Colonic mucosa (tissue), 4 donors: ENCODE measurements around the gene SORT1. TPM values are rescaled to one million over a fixed set of nuclear protein-coding genes. Genes with fewer than 3 reads are reported as not detected.

Experiments used
- DNase-seq: peaks from one replicate; pipeline ENCODE4 v3.0.0-alpha.2; 2020
- H3K27ac ChIP-seq: fragments of 200-600 bp; one replicate; pipeline ENCODE4 v1.8.0; 2021
- H3K27me3 ChIP-seq: fragments of 200-600 bp; one replicate; pipeline ENCODE4 v1.8.0; 2021
- H3K36me3 ChIP-seq: fragments of 200-600 bp; one replicate; pipeline ENCODE4 v1.8.0; 2021
- H3K4me1 ChIP-seq: fragments of 200-600 bp; one replicate; pipeline ENCODE4 v1.8.0; 2021; ENCODE audit warnings: mild to moderate bottlenecking
- H3K4me3 ChIP-seq: fragments of 200-600 bp; one replicate; pipeline ENCODE4 v1.8.0; 2021
- H3K9ac ChIP-seq, 2 donors: one replicate each; pipeline ENCODE4 v1.7.0; 2013; ENCODE audit warnings: control low read depth in 2 of 2, low read depth in 2 of 2, low read length in 2 of 2
- H3K9me3 ChIP-seq: fragments of 200-600 bp; one replicate; pipeline ENCODE4 v1.8.0; 2021
- CTCF ChIP-seq: fragments of 200-600 bp; IDR thresholded peaks from one replicate; pipeline ENCODE4 v1.8.0; 2022; ENCODE audit warnings: antibody characterized with exemption, mild to moderate bottlenecking
- intact Hi-C: fragments of 100-400 bp; cut with DNase I; formaldehyde crosslinking; loops from one replicate; pipeline ENCODE4 v1.14.1; 2022
- total RNA-seq, 2 donors: library from RNA; stranded (reverse); fragmentation: NEBNext Ultra II Directional in 1 of 2; extraction: Animal tissue kit (Norgen Biotek cat#: 25700) in 1 of 2; gene quantifications; one replicate each; pipeline ENCODE4 v1.2.1, GENCODE V29; 2021
- donor health status: healthy.
- donor health status: DM: no; HTN: no; CAD: no.
- donor health status: DM: no; HTN: no; CAD: no.

The SORT1 gene
- total RNA-seq, 2 donors from 2014 or later, result 76.2 to 134 TPM

GRCh38 chr1:109263234-109263596, 134.5 kb downstream of the SORT1 start:
- TF ChIP-seq CTCF, result no peak
- Histone ChIP-seq H3K4me3 (no peak overlapping the region), H3K27me3 (no peaks in the 10 kb centered on the region), H3K9me3 (no peaks in the 10 kb centered on the region), H3K27ac (no peak overlapping the region), H3K36me3 (no peaks in the 10 kb centered on the region), H3K9ac (no peak overlapping the region), H3K4me1 (no peaks in the 10 kb centered on the region)
- intact Hi-C loops, result no loop called here
- DNase-seq, result no peak

GRCh38 chr1:109262231-109263055, 135.3 kb downstream of the SORT1 start:
- no peak overlapping the region for H3K27ac ChIP-seq
- DNase-seq, result no peak
- no peak overlapping the region for H3K4me3 ChIP-seq
- no peaks in the 10 kb centered on the region for H3K36me3 ChIP-seq
- no peak for TF ChIP-seq CTCF
- no peaks in the 10 kb centered on the region for H3K4me1 ChIP-seq
- intact Hi-C loops, result no loop called here
- no peak overlapping the region for H3K9ac ChIP-seq
- H3K27me3 ChIP-seq, result no peaks in the 10 kb centered on the region
- no peaks in the 10 kb centered on the region for H3K9me3 ChIP-seq

GRCh38 chr1:109261578-109261977, 136.1 kb downstream of the SORT1 start:
- no peak overlapping the region for H3K27ac ChIP-seq
- intact Hi-C loops, result no loop called here
- TF ChIP-seq CTCF, result no peak
- no peak overlapping the region for H3K9ac ChIP-seq
- H3K27me3 ChIP-seq, result no peaks in the 10 kb centered on the region
- no peaks in the 10 kb centered on the region for H3K36me3 ChIP-seq
- DNase-seq, result no peak
- no peaks in the 10 kb centered on the region for H3K9me3 ChIP-seq
- H3K4me1 ChIP-seq, result no peaks in the 10 kb centered on the region
- no peak overlapping the region for H3K4me3 ChIP-seq

GRCh38 chr1:109261006-109261405, 136.7 kb downstream of the SORT1 start:
- intact Hi-C loops, result no loop called here
- H3K9ac ChIP-seq, result no peak overlapping the region
- no peak overlapping the region for H3K27ac ChIP-seq
- no peaks in the 10 kb centered on the region for H3K27me3 ChIP-seq
- H3K9me3 ChIP-seq, result no peaks in the 10 kb centered on the region
- H3K4me3 ChIP-seq, result no peak overlapping the region
- H3K4me1 ChIP-seq, result no peaks in the 10 kb centered on the region
- no peak for DNase-seq
- TF ChIP-seq CTCF, result no peak
- no peaks in the 10 kb centered on the region for H3K36me3 ChIP-seq

- Histone ChIP-seq H3K27ac (no peak overlapping the region), H3K9ac (no peak overlapping the region), H3K27me3 (no peaks in the 10 kb centered on the region), H3K36me3 (no peaks in the 10 kb centered on the region), H3K4me1 (no peaks in the 10 kb centered on the region), H3K4me3 (no peak overlapping the region), H3K9me3 (no peaks in the 10 kb centered on the region)
- no peak for TF ChIP-seq CTCF
- intact Hi-C loops, result no loop called here
- no peak for DNase-seq
These were observed 137.8 kb downstream of the SORT1 start for GRCh38 chr1:109259674-109260557.

Other genes starting within 250 kb of the SORT1 start
- 100 to 1,000 TPM; 139 to 193 TPM for gene SARS1, start 184.0 kb downstream of the SORT1 start, total RNA-seq
- 1 to 10 TPM; 4.2 to 6.1 TPM for gene CELSR2, start 148.4 kb downstream of the SORT1 start, total RNA-seq
- 10 to 100 TPM in 1 of 2 donors, 1 to 10 TPM in 1; 6.5 to 36.0 TPM for gene PSRC1, start 114.8 kb downstream of the SORT1 start, total RNA-seq
- gene MYBPHL, start 90.9 kb downstream of the SORT1 start, total RNA-seq, result not detected
- gene PSMA5, start 28.5 kb upstream of the SORT1 start, total RNA-seq, result 100 to 1,000 TPM in 1 of 2 donors, 10 to 100 TPM in 1; 93.9 to 163 TPM
- under 1 TPM; 0.12 to 0.35 TPM for gene SYPL2, start 68.6 kb upstream of the SORT1 start, total RNA-seq
- 1 to 10 TPM; 2.3 to 4.0 TPM for gene ATXN7L2, start 86.0 kb upstream of the SORT1 start, total RNA-seq
- gene CYB561D1, start 96.2 kb upstream of the SORT1 start, total RNA-seq, result 10 to 100 TPM in 1 of 2 donors, 1 to 10 TPM in 1; 8.1 to 12.5 TPM
- 1 to 10 TPM; 2.5 to 3.9 TPM for gene AMIGO1, start 111.8 kb upstream of the SORT1 start, total RNA-seq
- gene GPR61, start 142.0 kb upstream of the SORT1 start, total RNA-seq, result not detected
- gene GNAI3, start 150.7 kb upstream of the SORT1 start, total RNA-seq, result 1 to 10 TPM; 7.7 to 8.9 TPM
- under 1 TPM in 1 of 2 donors, not detected in 1; 0.32 TPM for gene GNAT2, start 221.7 kb upstream of the SORT1 start, total RNA-seq
- 10 to 100 TPM; 28.0 to 60.3 TPM for gene AMPD2, start 221.9 kb upstream of the SORT1 start, total RNA-seq